GM21825 (cell line): ENCODE results near the gene TAGLN.
"Not testable (repeated sequence)": the region's sequence is repeated elsewhere in the genome, so short reads cannot be mapped to it uniquely, and the experiment has no call there.

ENCODE experiments used
- ATAC-seq: cut with Tn5 transposase; IDR thresholded peaks from one replicate; pipeline ENCODE4 v1.9.1; 2021; ENCODE audit warnings: mild to moderate bottlenecking, moderate library complexity; ENCODE audit not compliant: unreplicated experiment

The TAGLN gene

GRCh38 chr11:117195258-117195657 lies 3.9 kb upstream of the TAGLN start:
- no peak for ATAC-seq

- ATAC-seq = no peak
These were observed 3.4 kb upstream of the TAGLN start for GRCh38 chr11:117195761-117196160.

- ATAC-seq = no peak
These were observed 2.2 kb upstream of the TAGLN start for GRCh38 chr11:117197006-117197405.

- ATAC-seq = no peak
These were observed 1.4 kb upstream of the TAGLN start for GRCh38 chr11:117197516-117198456.

- ATAC-seq = no peak
These were observed 557 bp upstream of the TAGLN start for GRCh38 chr11:117198613-117199012.

- ATAC-seq = no peak
These were observed 994 bp downstream of the TAGLN start for GRCh38 chr11:117199916-117200812.

GRCh38 chr11:117200813-117201657 lies 1.9 kb downstream of the TAGLN start:
- no peak for ATAC-seq

GRCh38 chr11:117201658-117202305 lies 2.6 kb downstream of the TAGLN start:
- ATAC-seq = no peak

- ATAC-seq = no peak
These were observed 3.4 kb downstream of the TAGLN start for GRCh38 chr11:117202386-117203068.

GRCh38 chr11:117203069-117203407 lies 3.9 kb downstream of the TAGLN start:
- no peak for ATAC-seq

- ATAC-seq = no peak
These were observed 5.3 kb downstream of the TAGLN start for GRCh38 chr11:117204283-117205080.

- ATAC-seq = no peak
These were observed 6.1 kb downstream of the TAGLN start for GRCh38 chr11:117205211-117205818.

- ATAC-seq = not testable (repeated sequence)
These were observed 6.9 kb downstream of the TAGLN start for GRCh38 chr11:117206111-117206510.

- not testable (repeated sequence) for ATAC-seq
These were observed 7.7 kb downstream of the TAGLN start for GRCh38 chr11:117206859-117207258.

GRCh38 chr11:117207481-117207880 lies 8.3 kb downstream of the TAGLN start:
- not testable (repeated sequence) for ATAC-seq

GRCh38 chr11:117208710-117209109 lies 9.5 kb downstream of the TAGLN start:
- not testable (repeated sequence) for ATAC-seq

- ATAC-seq = not testable (repeated sequence)
These were observed 10.4 kb downstream of the TAGLN start for GRCh38 chr11:117209351-117210125.

GRCh38 chr11:117210620-117211019 lies 11.4 kb downstream of the TAGLN start:
- no peak for ATAC-seq
